ENCODE data around the gene ALAS1. TPM values are rescaled to one million over a fixed set of nuclear protein-coding genes. Genes with fewer than 3 reads are reported as not detected.
A peak's percentile ranks its signal among the peaks of the same experiment; 100 is the strongest.

ALAS1 gene
- total RNA-seq, 1 experiment from 2014 or later, result 80.2 TPM

GRCh38 chr3:52228751-52229291 is 30.9 kb downstream of the ALAS1 start:
- no peak for DNase-seq
- Mint-ChIP-seq H3K27ac (ENCODE audit: unreplicated experiment) (no peak overlapping the region), H3K36me3 (ENCODE audit: insufficient read depth, unreplicated experiment) (peaks cover 22% of the 10 kb centered on the region), H3K9me3 (ENCODE audit: low read depth, unreplicated experiment) (no peaks in the 10 kb centered on the region), H3K4me3 (ENCODE audit: low read depth, unreplicated experiment) (no peak overlapping the region), H3K4me1 (ENCODE audit: low read depth, unreplicated experiment) (no peaks in the 10 kb centered on the region), H3K27me3 (ENCODE audit: unreplicated experiment) (no peaks in the 10 kb centered on the region)
- TSS peak; percentile 42 for BruUV-seq (replicated peaks)
- no peak for TF ChIP-seq CTCF (IDR thresholded peaks at IDR 0.05; ENCODE audit: unreplicated experiment)
- intact Hi-C loops (cut with micrococcal nuclease; ENCODE audit: unreplicated experiment), result no loop called here
- CTCF ChIA-PET, result no interaction called here

- no peak overlapping the region for H3K27ac Mint-ChIP-seq (ENCODE audit: unreplicated experiment)
- DNase-seq, result no peak
- peaks cover 26% of the 10 kb centered on the region for H3K36me3 Mint-ChIP-seq (ENCODE audit: insufficient read depth, unreplicated experiment)
- CTCF ChIA-PET, result no interaction called here
- no peak overlapping the region for H3K4me3 Mint-ChIP-seq (ENCODE audit: low read depth, unreplicated experiment)
- no TSS peak for BruUV-seq (replicated peaks)
- no peaks in the 10 kb centered on the region for H3K9me3 Mint-ChIP-seq (ENCODE audit: low read depth, unreplicated experiment)
- no peaks in the 10 kb centered on the region for H3K27me3 Mint-ChIP-seq (ENCODE audit: unreplicated experiment)
- H3K4me1 Mint-ChIP-seq (ENCODE audit: low read depth, unreplicated experiment), result no peaks in the 10 kb centered on the region
- intact Hi-C loops (cut with micrococcal nuclease; ENCODE audit: unreplicated experiment), result loop anchor here (2.0 kb wide), 1 partner anchor 109 kb away; no protein-coding TSS in a partner anchor
- no peak for TF ChIP-seq CTCF (IDR thresholded peaks at IDR 0.05; ENCODE audit: unreplicated experiment)
Measured at GRCh38 chr3:52229656-52230055, 31.7 kb downstream of the ALAS1 start.

GRCh38 chr3:52230461-52230860 is 32.5 kb downstream of the ALAS1 start:
- no peak for DNase-seq
- Mint-ChIP-seq H3K27ac (ENCODE audit: unreplicated experiment) (no peak overlapping the region), H3K27me3 (ENCODE audit: unreplicated experiment) (no peaks in the 10 kb centered on the region), H3K4me1 (ENCODE audit: low read depth, unreplicated experiment) (no peaks in the 10 kb centered on the region), H3K4me3 (ENCODE audit: low read depth, unreplicated experiment) (no peak overlapping the region), H3K36me3 (ENCODE audit: insufficient read depth, unreplicated experiment) (peaks cover 30% of the 10 kb centered on the region), H3K9me3 (ENCODE audit: low read depth, unreplicated experiment) (no peaks in the 10 kb centered on the region)
- no TSS peak for BruUV-seq (replicated peaks)
- no peak for TF ChIP-seq CTCF (IDR thresholded peaks at IDR 0.05; ENCODE audit: unreplicated experiment)
- CTCF ChIA-PET, result interaction anchor here (1.5 to 1.9 kb wide), 2 partner anchors 10 to 109 kb away, joined by 9 read pairs; no protein-coding TSS in a partner anchor
- intact Hi-C loops (cut with micrococcal nuclease; ENCODE audit: unreplicated experiment), result loop anchor here (2.0 kb wide), 1 partner anchor 108 kb away; no protein-coding TSS in a partner anchor

GRCh38 chr3:52230889-52231499 is 33.0 kb downstream of the ALAS1 start:
- CTCF ChIA-PET, result interaction anchor here (0.9 to 1.9 kb wide), 3 partner anchors 10 to 108 kb away, joined by 4 to 9 read pairs (median 9); no protein-coding TSS in a partner anchor
- TF ChIP-seq CTCF (IDR thresholded peaks at IDR 0.05; ENCODE audit: unreplicated experiment), result no peak
- H3K9me3 Mint-ChIP-seq (ENCODE audit: low read depth, unreplicated experiment), result no peaks in the 10 kb centered on the region
- peaks cover 30% of the 10 kb centered on the region for H3K36me3 Mint-ChIP-seq (ENCODE audit: insufficient read depth, unreplicated experiment)
- no peak overlapping the region for H3K27ac Mint-ChIP-seq (ENCODE audit: unreplicated experiment)
- H3K4me3 Mint-ChIP-seq (ENCODE audit: low read depth, unreplicated experiment), result no peak overlapping the region
- BruUV-seq (replicated peaks), result no TSS peak
- H3K27me3 Mint-ChIP-seq (ENCODE audit: unreplicated experiment), result no peaks in the 10 kb centered on the region
- H3K4me1 Mint-ChIP-seq (ENCODE audit: low read depth, unreplicated experiment), result no peaks in the 10 kb centered on the region
- intact Hi-C loops (cut with micrococcal nuclease; ENCODE audit: unreplicated experiment), result loop anchor here (2.0 kb wide), 1 partner anchor 108 kb away; no protein-coding TSS in a partner anchor
- no peak for DNase-seq
